ENCODE results near the gene GLIS1. TPM values are rescaled to one million over a fixed set of nuclear protein-coding genes. Genes with fewer than 3 reads are reported as not detected.

The GLIS1 gene
- total and polyA plus RNA-seq, 2 donors: 0.05 to 0.59 TPM

GRCh38 chr1:53578358-53578757, 160.6 kb downstream of the GLIS1 start:
- DNase-seq (ENCODE audit: low read depth in 6 of 9, low spot score in 9 of 9): no peak
- H3K9me3 ChIP-seq (ENCODE audit: control insufficient read depth in 2 of 2, insufficient read depth in 1 of 2, low read length in 1 of 2): peaks cover 0 to 5% of the 10 kb centered on the region in 2 donors
- 99% methylated on average over 3 of the region's 3 CpGs for WGBS

GRCh38 chr1:53577761-53578100, 161.2 kb downstream of the GLIS1 start:
- peaks cover 3 to 28% of the 10 kb centered on the region in 2 donors for H3K4me1 ChIP-seq (ENCODE audit: control insufficient read depth in 2 of 2, insufficient read depth in 2 of 2, low read length in 2 of 2)
- no peaks in the 10 kb centered on the region for H3K27me3 ChIP-seq (ENCODE audit: control insufficient read depth in 2 of 2, insufficient read depth in 1 of 2, low read length in 1 of 2)
- no peak overlapping the region for H3K4me3 ChIP-seq (ENCODE audit: low read length in 2 of 2)
- H3K9me3 ChIP-seq (ENCODE audit: control insufficient read depth in 2 of 2, insufficient read depth in 1 of 2, low read length in 1 of 2): peaks cover 0 to 5% of the 10 kb centered on the region in 2 donors
- H3K27ac ChIP-seq (ENCODE audit: low read depth in 1 of 2, low read length in 1 of 2): no peak overlapping the region
- 96% methylated on average over 4 of the region's 4 CpGs for WGBS
- no peaks in the 10 kb centered on the region for H3K36me3 ChIP-seq (ENCODE audit: control insufficient read depth in 2 of 2, insufficient read depth in 2 of 2, low read length in 1 of 2)
- no peak for DNase-seq (ENCODE audit: low read depth in 6 of 9, low spot score in 9 of 9)

More at GRCh38 chr1:53578358-53578757, 160.6 kb downstream of the GLIS1 start:
- Histone ChIP-seq H3K4me1 (ENCODE audit: control insufficient read depth in 2 of 2, insufficient read depth in 2 of 2, low read length in 2 of 2) (peaks cover 3 to 34% of the 10 kb centered on the region in 2 donors), H3K36me3 (ENCODE audit: control insufficient read depth in 2 of 2, insufficient read depth in 2 of 2, low read length in 1 of 2) (no peaks in the 10 kb centered on the region), H3K27me3 (ENCODE audit: control insufficient read depth in 2 of 2, insufficient read depth in 1 of 2, low read length in 1 of 2) (no peaks in the 10 kb centered on the region), H3K27ac (ENCODE audit: low read depth in 1 of 2, low read length in 1 of 2) (no peak overlapping the region), H3K4me3 (ENCODE audit: low read length in 2 of 2) (no peak overlapping the region)

- peaks cover 3 to 22% of the 10 kb centered on the region in 2 donors for H3K4me1 ChIP-seq (ENCODE audit: control insufficient read depth in 2 of 2, insufficient read depth in 2 of 2, low read length in 2 of 2)
- no peak overlapping the region for H3K27ac ChIP-seq (ENCODE audit: low read depth in 1 of 2, low read length in 1 of 2)
- DNase-seq (ENCODE audit: low read depth in 6 of 9, low spot score in 9 of 9): no peak
- H3K36me3 ChIP-seq (ENCODE audit: control insufficient read depth in 2 of 2, insufficient read depth in 2 of 2, low read length in 1 of 2): no peaks in the 10 kb centered on the region
- H3K4me3 ChIP-seq (ENCODE audit: low read length in 2 of 2): no peak overlapping the region
- no peaks in the 10 kb centered on the region for H3K27me3 ChIP-seq (ENCODE audit: control insufficient read depth in 2 of 2, insufficient read depth in 1 of 2, low read length in 1 of 2)
- WGBS: 98% methylated on average over 5 of the region's 5 CpGs
- H3K9me3 ChIP-seq (ENCODE audit: control insufficient read depth in 2 of 2, insufficient read depth in 1 of 2, low read length in 1 of 2): peaks cover 0 to 5% of the 10 kb centered on the region in 2 donors
Observed at GRCh38 chr1:53576866-53577760, 161.9 kb downstream of the GLIS1 start.

GRCh38 chr1:53576381-53576801, 162.6 kb downstream of the GLIS1 start:
- DNase-seq (ENCODE audit: low read depth in 6 of 9, low spot score in 9 of 9): no peak
- peaks cover 0 to 5% of the 10 kb centered on the region in 2 donors for H3K9me3 ChIP-seq (ENCODE audit: control insufficient read depth in 2 of 2, insufficient read depth in 1 of 2, low read length in 1 of 2)
- no peak overlapping the region for H3K4me3 ChIP-seq (ENCODE audit: low read length in 2 of 2)
- no peak overlapping the region for H3K27ac ChIP-seq (ENCODE audit: low read depth in 1 of 2, low read length in 1 of 2)
- no peaks in the 10 kb centered on the region for H3K27me3 ChIP-seq (ENCODE audit: control insufficient read depth in 2 of 2, insufficient read depth in 1 of 2, low read length in 1 of 2)
- 96% methylated on average over 6 of the region's 6 CpGs for WGBS
- H3K36me3 ChIP-seq (ENCODE audit: control insufficient read depth in 2 of 2, insufficient read depth in 2 of 2, low read length in 1 of 2): no peaks in the 10 kb centered on the region
- H3K4me1 ChIP-seq (ENCODE audit: control insufficient read depth in 2 of 2, insufficient read depth in 2 of 2, low read length in 2 of 2): peaks cover 3 to 17% of the 10 kb centered on the region in 2 donors

GRCh38 chr1:53575955-53576320, 163.0 kb downstream of the GLIS1 start:
- peaks cover 3 to 17% of the 10 kb centered on the region in 2 donors for H3K4me1 ChIP-seq (ENCODE audit: control insufficient read depth in 2 of 2, insufficient read depth in 2 of 2, low read length in 2 of 2)
- no peaks in the 10 kb centered on the region for H3K36me3 ChIP-seq (ENCODE audit: control insufficient read depth in 2 of 2, insufficient read depth in 2 of 2, low read length in 1 of 2)
- no peak overlapping the region for H3K27ac ChIP-seq (ENCODE audit: low read depth in 1 of 2, low read length in 1 of 2)
- no peak for DNase-seq (ENCODE audit: low read depth in 6 of 9, low spot score in 9 of 9)
- peaks cover 0 to 5% of the 10 kb centered on the region in 2 donors for H3K9me3 ChIP-seq (ENCODE audit: control insufficient read depth in 2 of 2, insufficient read depth in 1 of 2, low read length in 1 of 2)
- WGBS: 86% methylated on average over 5 of the region's 5 CpGs
- H3K4me3 ChIP-seq (ENCODE audit: low read length in 2 of 2): no peak overlapping the region
- no peaks in the 10 kb centered on the region for H3K27me3 ChIP-seq (ENCODE audit: control insufficient read depth in 2 of 2, insufficient read depth in 1 of 2, low read length in 1 of 2)

GRCh38 chr1:53575141-53575954, 163.6 kb downstream of the GLIS1 start:
- Histone ChIP-seq H3K27me3 (ENCODE audit: control insufficient read depth in 2 of 2, insufficient read depth in 1 of 2, low read length in 1 of 2) (no peaks in the 10 kb centered on the region), H3K9me3 (ENCODE audit: control insufficient read depth in 2 of 2, insufficient read depth in 1 of 2, low read length in 1 of 2) (peaks cover 0 to 5% of the 10 kb centered on the region in 2 donors), H3K4me3 (ENCODE audit: low read length in 2 of 2) (no peak overlapping the region), H3K36me3 (ENCODE audit: control insufficient read depth in 2 of 2, insufficient read depth in 2 of 2, low read length in 1 of 2) (no peaks in the 10 kb centered on the region), H3K27ac (ENCODE audit: low read depth in 1 of 2, low read length in 1 of 2) (no peak overlapping the region), H3K4me1 (ENCODE audit: control insufficient read depth in 2 of 2, insufficient read depth in 2 of 2, low read length in 2 of 2) (peaks cover 3 to 17% of the 10 kb centered on the region in 2 donors)
- DNase-seq (ENCODE audit: low read depth in 6 of 9, low spot score in 9 of 9): peak in 2 of 9 donors; percentile 48 to 71
- 41% methylated on average over 14 of the region's 14 CpGs for WGBS

- DNase-seq (ENCODE audit: low read depth in 6 of 9, low spot score in 9 of 9): no peak
- Histone ChIP-seq H3K4me3 (ENCODE audit: low read length in 2 of 2) (no peak overlapping the region), H3K36me3 (ENCODE audit: control insufficient read depth in 2 of 2, insufficient read depth in 2 of 2, low read length in 1 of 2) (no peaks in the 10 kb centered on the region)
Observed at GRCh38 chr1:53574621-53575020, 164.3 kb downstream of the GLIS1 start.

GRCh38 chr1:53573931-53574330, 165.0 kb downstream of the GLIS1 start:
- Histone ChIP-seq H3K9me3 (ENCODE audit: control insufficient read depth in 2 of 2, insufficient read depth in 1 of 2, low read length in 1 of 2) (peaks cover 0 to 5% of the 10 kb centered on the region in 2 donors), H3K4me1 (ENCODE audit: control insufficient read depth in 2 of 2, insufficient read depth in 2 of 2, low read length in 2 of 2) (peaks cover 3 to 17% of the 10 kb centered on the region in 2 donors), H3K36me3 (ENCODE audit: control insufficient read depth in 2 of 2, insufficient read depth in 2 of 2, low read length in 1 of 2) (no peaks in the 10 kb centered on the region), H3K27me3 (ENCODE audit: control insufficient read depth in 2 of 2, insufficient read depth in 1 of 2, low read length in 1 of 2) (no peaks in the 10 kb centered on the region), H3K4me3 (ENCODE audit: low read length in 2 of 2) (no peak overlapping the region), H3K27ac (ENCODE audit: low read depth in 1 of 2, low read length in 1 of 2) (no peak overlapping the region)
- no peak for DNase-seq (ENCODE audit: low read depth in 6 of 9, low spot score in 9 of 9)
- 98% methylated on average over 4 of the region's 4 CpGs for WGBS

More at GRCh38 chr1:53574621-53575020, 164.3 kb downstream of the GLIS1 start:
- Histone ChIP-seq H3K27ac (ENCODE audit: low read depth in 1 of 2, low read length in 1 of 2) (no peak overlapping the region), H3K9me3 (ENCODE audit: control insufficient read depth in 2 of 2, insufficient read depth in 1 of 2, low read length in 1 of 2) (peaks cover 0 to 5% of the 10 kb centered on the region in 2 donors), H3K4me1 (ENCODE audit: control insufficient read depth in 2 of 2, insufficient read depth in 2 of 2, low read length in 2 of 2) (peaks cover 3 to 17% of the 10 kb centered on the region in 2 donors), H3K27me3 (ENCODE audit: control insufficient read depth in 2 of 2, insufficient read depth in 1 of 2, low read length in 1 of 2) (no peaks in the 10 kb centered on the region)
- 69% methylated on average over 4 of the region's 4 CpGs for WGBS

- Histone ChIP-seq H3K27me3 (ENCODE audit: control insufficient read depth in 2 of 2, insufficient read depth in 1 of 2, low read length in 1 of 2) (no peaks in the 10 kb centered on the region), H3K27ac (ENCODE audit: low read depth in 1 of 2, low read length in 1 of 2) (no peak overlapping the region), H3K4me3 (ENCODE audit: low read length in 2 of 2) (no peak overlapping the region), H3K4me1 (ENCODE audit: control insufficient read depth in 2 of 2, insufficient read depth in 2 of 2, low read length in 2 of 2) (peaks cover 3 to 17% of the 10 kb centered on the region in 2 donors), H3K9me3 (ENCODE audit: control insufficient read depth in 2 of 2, insufficient read depth in 1 of 2, low read length in 1 of 2) (peaks cover 0 to 5% of the 10 kb centered on the region in 2 donors), H3K36me3 (ENCODE audit: control insufficient read depth in 2 of 2, insufficient read depth in 2 of 2, low read length in 1 of 2) (no peaks in the 10 kb centered on the region)
- 97% methylated on average over 8 of the region's 8 CpGs for WGBS
- DNase-seq (ENCODE audit: low read depth in 6 of 9, low spot score in 9 of 9): no peak
Observed at GRCh38 chr1:53573522-53573921, 165.4 kb downstream of the GLIS1 start.
